Measurements from ENCODE around the gene KIF26B.
"Not testable (repeated sequence)": the region's sequence is repeated elsewhere in the genome, so short reads cannot be mapped to it uniquely, and the experiment has no call there.

KIF26B gene

DNA sequence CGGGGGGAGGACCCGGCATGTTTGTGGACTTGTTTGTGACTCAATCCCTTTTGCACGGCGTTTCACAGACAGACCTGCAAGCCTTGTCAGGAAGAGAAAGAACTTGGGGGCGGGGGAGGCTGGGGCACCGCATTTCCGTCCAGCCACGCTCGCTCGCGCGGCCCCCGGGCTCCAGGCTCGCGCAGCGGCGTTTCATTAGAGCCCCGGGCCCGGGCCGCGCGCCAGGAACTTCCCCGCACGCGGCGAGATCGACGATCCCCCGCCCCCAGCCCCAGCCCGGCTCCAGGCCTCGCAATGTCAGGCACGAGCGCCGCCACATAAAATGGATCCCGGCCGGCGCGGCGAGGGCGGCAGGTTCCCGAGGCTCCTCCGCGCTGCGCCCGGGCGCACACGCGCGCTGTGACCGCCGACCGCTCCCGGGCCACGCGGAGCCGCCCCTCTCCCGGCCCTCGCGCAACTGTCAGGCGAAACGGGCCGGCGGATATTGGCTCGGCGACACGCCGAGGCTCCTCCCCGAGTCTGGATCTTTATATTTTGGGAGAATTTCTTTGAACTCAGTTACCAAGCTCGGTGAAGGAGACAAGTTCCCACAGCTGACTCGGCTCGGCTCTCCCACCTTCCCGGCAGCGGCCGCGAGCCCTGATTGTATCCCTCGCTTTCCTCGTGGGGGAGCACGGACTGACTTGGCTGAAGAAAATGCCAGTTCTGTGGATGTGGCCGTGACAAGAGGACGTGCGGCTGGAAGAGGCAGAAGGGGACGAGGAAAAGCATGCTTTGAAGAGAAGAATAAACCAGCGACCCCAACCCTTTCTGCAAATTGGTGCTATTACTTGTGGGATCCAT, at the start of gene KIF26B:
TSS of gene KIF26B (plus strand) at position 557 of the 843 bp plus-strand sequence. CDS start 440 bp downstream, outside the sequence.
- DNase-seq: no peak

- DNase-seq: no peak
These were observed 49.7 kb upstream of the KIF26B start for GRCh38 chr1:245105042-245105441.

DNA sequence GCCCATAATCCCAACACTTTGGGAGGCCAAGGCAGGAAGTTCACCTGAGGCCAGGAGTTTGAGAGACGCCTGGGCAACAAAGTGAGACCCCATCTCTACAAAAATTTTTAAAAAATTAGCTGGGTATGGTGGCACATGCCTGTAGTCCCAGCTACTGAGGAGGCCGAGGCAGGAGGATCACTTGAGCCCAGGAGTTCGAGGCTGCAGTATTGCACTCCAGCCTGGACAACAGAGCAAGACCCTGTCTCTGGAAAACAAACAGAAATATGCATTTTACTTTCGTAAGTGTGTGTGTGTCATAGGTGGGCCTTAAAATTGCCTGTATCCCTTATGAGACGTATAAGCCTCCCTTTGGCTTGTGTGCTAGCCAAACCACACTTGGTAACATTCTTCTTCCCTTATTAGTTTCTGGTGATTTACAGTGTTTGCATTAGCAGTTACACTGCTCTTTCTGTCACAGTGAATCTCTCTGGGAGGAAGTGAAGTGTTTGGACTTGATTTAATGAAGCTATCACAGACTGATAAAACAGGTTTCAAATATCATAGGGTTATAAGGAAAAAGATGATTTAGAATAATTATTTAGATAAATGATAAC, 48.9 kb upstream of the KIF26B start:
- no peak for DNase-seq

- DNase-seq: no peak
These were observed 47.0 kb upstream of the KIF26B start for GRCh38 chr1:245107776-245108114.

GRCh38 chr1:245108246-245108645, 46.5 kb upstream of the KIF26B start:
- no peak for DNase-seq

GRCh38 chr1:245108909-245109308, 45.9 kb upstream of the KIF26B start:
- DNase-seq: no peak

DNA sequence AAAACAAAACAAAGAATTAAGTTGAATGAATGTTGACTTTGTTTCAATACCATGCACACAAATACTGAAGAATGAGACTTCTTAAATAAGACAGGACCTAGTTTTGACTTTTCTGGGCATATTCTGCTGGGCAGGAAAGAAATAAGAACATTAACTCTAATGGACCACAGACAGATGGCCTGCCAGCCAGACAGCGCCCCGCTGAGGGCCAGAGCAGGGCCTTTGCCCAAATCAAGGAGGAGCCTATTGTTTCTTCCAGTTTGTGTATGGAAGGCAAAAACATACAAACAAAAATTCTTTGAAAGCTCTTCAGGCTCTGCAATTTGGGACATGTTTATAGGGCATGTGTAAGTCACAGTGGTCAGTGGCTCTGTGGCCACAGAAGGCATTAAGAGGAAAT, 44.4 kb upstream of the KIF26B start:
- no peak for DNase-seq

DNA sequence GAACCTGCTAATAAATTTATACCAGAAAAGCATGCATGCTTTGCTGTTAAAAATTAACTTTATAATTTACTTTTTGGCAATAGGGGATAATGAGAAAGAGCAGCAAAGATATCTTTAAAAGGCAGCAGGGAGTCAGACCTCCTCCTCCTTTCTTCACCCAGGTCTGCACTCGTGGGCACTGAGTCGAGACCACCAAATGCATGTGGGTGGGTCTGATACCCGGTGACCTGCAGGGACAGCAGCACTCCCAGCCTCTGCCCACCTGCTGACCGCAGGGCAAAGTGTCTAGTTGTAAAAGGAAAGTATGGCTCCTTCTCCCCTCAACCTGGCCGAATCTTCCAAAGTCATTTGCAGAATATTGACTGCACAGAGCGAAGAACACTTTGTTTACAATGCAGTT, 43.7 kb upstream of the KIF26B start:
- DNase-seq: no peak

DNA sequence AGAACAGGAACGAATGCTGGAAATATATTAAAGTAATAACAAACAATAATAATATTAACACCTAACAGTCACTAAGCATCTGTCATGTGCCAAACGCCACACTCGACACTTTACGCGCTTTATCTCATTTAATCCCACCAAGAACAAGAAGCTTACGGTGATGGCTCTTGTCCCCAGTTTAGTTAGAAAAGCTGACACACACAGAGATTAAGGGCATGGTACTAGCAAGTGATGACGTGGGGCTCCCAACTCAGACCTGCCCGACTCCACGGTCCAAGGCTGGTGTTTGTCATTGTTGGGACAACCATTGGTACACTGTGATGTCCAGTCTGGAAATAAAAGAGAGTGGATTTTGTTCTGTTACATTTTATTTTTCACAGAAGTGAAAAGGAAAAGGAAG, 41.1 kb upstream of the KIF26B start:
- DNase-seq: no peak

DNA sequence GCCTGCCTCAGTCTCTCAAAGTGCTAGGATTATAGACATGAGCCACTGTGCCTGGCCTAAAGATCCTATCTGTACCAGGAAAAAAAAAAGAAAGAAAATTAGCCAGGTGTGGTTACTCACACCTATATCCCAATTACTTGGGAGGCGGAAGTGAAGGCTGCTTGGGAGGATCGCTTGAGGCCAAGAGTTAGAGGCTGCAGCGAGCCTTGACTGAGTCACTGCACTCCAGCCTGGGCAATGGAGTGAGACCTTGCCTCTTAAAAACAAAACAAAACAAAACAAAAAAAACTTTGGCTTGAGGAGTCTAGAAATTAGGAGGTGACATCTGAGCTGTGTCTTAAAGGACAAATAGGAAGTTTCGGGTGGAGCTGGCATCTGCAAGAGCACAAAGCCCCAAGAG, 38.7 kb upstream of the KIF26B start:
- DNase-seq: no peak

GRCh38 chr1:245116751-245117150, 38.0 kb upstream of the KIF26B start:
- DNase-seq: no peak

DNA sequence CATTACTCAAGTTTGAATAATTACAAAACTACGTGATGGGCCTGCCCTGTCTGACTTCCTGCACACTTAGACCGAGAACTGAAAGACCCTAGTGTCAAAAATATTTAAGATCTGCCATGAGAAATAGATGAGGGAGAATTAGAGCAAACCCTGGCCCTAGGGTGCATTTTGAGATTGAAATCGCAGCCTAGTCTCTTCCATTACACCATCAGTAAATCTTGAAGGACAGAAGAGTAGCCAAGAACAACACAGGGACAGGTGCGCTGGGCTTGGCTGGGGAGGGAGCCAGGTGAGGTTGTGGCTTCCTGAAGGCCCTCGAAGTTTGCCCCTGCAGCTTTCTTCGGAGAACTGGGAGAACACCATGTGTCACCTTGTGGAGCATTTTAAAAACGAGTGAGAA, 36.7 kb upstream of the KIF26B start:
- DNase-seq: no peak

DNA sequence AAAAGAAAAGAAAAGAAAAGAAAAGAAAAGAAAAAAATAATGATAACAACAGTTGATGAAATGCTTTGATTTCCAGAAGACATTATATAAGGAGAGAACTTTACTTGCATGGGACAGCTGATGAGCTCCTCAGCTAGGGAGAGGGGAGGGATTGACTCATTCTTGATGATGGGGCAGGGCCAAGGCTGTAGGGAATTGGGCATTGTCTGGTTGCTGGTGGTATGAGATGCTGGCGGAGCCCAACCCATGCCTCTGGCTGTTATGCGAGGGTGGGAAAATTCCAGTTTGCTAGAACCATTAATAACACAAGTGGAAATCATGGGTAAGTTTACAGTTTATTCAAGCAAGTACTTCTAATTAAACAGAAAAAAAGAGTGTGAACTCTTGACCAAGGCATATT, 36.0 kb upstream of the KIF26B start:
- DNase-seq: no peak

- DNase-seq: no peak
These were observed 33.3 kb upstream of the KIF26B start for GRCh38 chr1:245121523-245121922.

DNA sequence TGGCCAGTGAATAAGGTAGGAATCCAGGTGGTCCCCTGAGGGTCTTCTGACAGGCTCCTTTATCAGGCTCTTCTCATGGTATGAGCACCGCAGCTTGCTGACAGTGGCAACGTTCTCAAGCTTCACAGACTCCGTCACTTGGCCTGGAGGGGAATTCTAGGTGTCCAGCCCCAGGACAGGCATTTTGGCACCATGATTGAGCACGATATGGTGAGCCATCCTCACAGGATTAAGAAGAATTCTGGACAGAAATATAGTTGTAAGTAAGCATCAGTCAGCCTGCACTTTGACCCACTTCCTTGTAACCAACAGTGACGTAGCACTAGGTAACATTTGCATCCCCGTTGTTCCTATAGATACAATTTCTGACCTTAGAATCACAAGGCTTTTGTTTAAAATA, 30.5 kb upstream of the KIF26B start:
- DNase-seq: no peak

- DNase-seq: no peak
These were observed 30.1 kb upstream of the KIF26B start for GRCh38 chr1:245124644-245125043.

- DNase-seq: no peak
These were observed 28.3 kb upstream of the KIF26B start for GRCh38 chr1:245126530-245126929.

DNA sequence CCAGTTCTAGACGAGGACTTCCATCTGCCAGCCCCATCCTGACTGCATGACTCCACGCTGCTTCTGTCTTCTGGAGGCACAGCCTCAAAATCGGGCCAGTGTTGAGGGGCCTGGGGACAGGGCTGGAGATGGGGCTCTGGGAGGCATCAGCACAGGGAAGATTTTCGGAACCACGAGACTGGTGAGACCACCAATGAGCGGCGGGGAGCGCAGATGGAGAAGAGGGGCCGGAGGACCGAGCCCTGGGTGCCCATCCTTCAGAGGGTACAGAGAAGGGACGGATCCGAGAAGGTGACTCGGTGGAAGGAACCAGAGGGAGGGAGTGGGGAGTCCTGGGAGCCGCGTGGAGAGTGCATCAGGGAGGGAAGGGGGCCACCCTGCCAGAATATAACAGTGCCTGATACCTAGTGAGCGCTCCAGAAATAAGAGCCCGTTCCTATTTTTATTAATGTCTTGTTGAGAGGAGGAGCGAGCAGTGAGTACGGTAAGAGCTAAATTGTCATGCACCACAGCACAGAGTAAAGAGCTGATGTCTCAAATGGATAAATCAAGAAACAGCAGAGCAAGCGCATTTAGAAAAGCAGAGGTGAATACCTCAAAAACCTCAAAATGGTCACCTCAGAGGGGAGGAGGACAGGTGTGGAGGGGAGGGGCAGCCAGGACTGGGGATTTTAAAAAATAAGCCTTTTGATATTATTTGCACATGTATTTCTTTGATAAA, 26.2 kb upstream of the KIF26B start:
- DNase-seq: no peak

GRCh38 chr1:245129319-245130240, 25.2 kb upstream of the KIF26B start:
- no peak for DNase-seq

GRCh38 chr1:245130281-245131025, 24.3 kb upstream of the KIF26B start:
- not testable (repeated sequence) for DNase-seq

DNA sequence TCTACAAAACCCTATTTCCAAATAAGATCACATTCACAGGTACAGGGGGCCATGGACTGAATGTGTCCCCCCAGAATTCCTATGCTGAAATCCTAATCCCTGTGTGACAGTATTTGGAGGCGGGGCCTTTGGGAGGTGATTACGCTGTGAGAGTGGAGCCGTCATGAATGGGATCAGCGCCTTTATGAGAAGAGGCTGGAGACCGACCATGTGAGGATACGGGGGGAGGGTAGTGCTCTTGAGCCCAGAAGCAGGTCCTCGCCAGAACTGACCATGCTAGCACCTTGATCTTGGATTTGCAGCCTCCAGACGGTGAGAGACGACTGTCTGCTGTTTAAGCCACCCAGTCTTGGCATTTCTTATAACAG, 23.8 kb upstream of the KIF26B start:
- no peak for DNase-seq

DNA sequence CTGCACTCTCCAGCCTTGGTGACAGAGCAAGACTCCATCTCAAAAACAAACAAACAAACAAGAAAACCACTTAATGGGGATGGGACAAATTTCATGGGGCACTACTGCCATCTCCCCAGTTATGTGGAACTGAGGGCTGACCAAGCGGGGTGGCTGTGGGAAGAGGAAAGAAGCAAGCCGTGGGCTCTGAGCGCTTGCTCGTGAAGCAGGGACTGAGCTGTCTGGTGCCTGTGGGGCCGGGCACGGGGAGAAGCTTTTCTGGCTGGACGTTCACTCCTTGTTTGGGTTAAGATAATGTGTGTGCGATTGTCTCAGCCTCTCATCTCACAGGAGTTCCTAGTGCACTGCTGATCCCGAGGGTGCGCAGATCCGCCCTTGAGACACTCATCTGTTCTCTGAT, 22.0 kb upstream of the KIF26B start:
- no peak for DNase-seq

Data from activated effector memory CD4-positive, alpha-beta T cell treated with Interleukin-2 at 50 U/mL for 16 hours (primary cell).